H1 (cell line): ENCODE measurements around the gene XAB2. TPM values are rescaled to one million over a fixed set of nuclear protein-coding genes. Genes with fewer than 3 reads are reported as not detected.

Source experiments
- ATF2 ChIP-seq: IDR thresholded peaks from 2 replicates; pipeline ENCODE4 v1.6.1; 2012; ENCODE audit warnings: low read length, inconsistent platforms
- BRCA1 ChIP-seq: IDR thresholded peaks from 2 replicates; pipeline ENCODE4 v1.6.1; 2012; ENCODE audit warnings: low read depth, low read length, improper control_type of control experiment
- CEBPB ChIP-seq: IDR thresholded peaks from 2 replicates; pipeline ENCODE4 v1.6.1; 2012; ENCODE audit warnings: low read depth, low read length
- CREB1 ChIP-seq: IDR thresholded peaks from 2 replicates; pipeline ENCODE4 v1.6.1; 2012; ENCODE audit warnings: inconsistent platforms
- E2F6 ChIP-seq: IDR thresholded peaks from 2 replicates; pipeline ENCODE4 v1.6.1; 2012; ENCODE audit warnings: inconsistent platforms
- EGR1 ChIP-seq: IDR thresholded peaks from 2 replicates; pipeline ENCODE4 v1.6.1; 2011; ENCODE audit warnings: low read depth, low read length, borderline replicate concordance
- EZH2 ChIP-seq: fragments of 200-600 bp; sonication (generic); IDR thresholded peaks from 2 replicates; pipeline ENCODE4 v1.7.1; 2012; ENCODE audit warnings: low read depth, mild to moderate bottlenecking, moderate library complexity, low read length, inconsistent platforms; ENCODE audit not compliant: severe bottlenecking
- FOSL1 ChIP-seq: IDR thresholded peaks from 2 replicates; pipeline ENCODE4 v1.6.1; 2011; ENCODE audit warnings: mild to moderate bottlenecking, low read depth, low read length, moderate library complexity; ENCODE audit not compliant: insufficient read depth
- HDAC6 ChIP-seq: IDR thresholded peaks from one replicate; pipeline ENCODE4 v1.7.1; 2012; ENCODE audit warnings: low read depth, mild to moderate bottlenecking, inconsistent platforms, low read length, moderate library complexity
- JUN ChIP-seq: IDR thresholded peaks from 2 replicates; pipeline ENCODE4 v1.6.1; 2011; ENCODE audit warnings: low read depth, mild to moderate bottlenecking, improper control_type of control experiment, low read length
- KDM5A ChIP-seq: fragments of 200-600 bp; IDR thresholded peaks from 2 replicates; pipeline ENCODE4 v1.7.1; 2012; ENCODE audit warnings: mild to moderate bottlenecking, low read length, inconsistent platforms, mixed read lengths
- POU5F1 ChIP-seq: IDR thresholded peaks from 2 replicates; pipeline ENCODE4 v1.6.1; 2011; ENCODE audit warnings: low read depth, mild to moderate bottlenecking, low read length, moderate library complexity
- SAP30 ChIP-seq: fragments of 300-600 bp; sonication (generic); IDR thresholded peaks from 2 replicates; pipeline ENCODE4 v1.7.1; 2012; ENCODE audit warnings: low read length, moderate library complexity, mild to moderate bottlenecking, inconsistent platforms; ENCODE audit not compliant: insufficient read depth, insufficient replicate concordance
- SRF ChIP-seq: IDR thresholded peaks from 2 replicates; pipeline ENCODE4 v1.6.1; 2011; ENCODE audit warnings: mild to moderate bottlenecking, low read depth, low read length, moderate library complexity
- SUZ12 ChIP-seq: fragments of 200-600 bp; sonication (generic); IDR thresholded peaks from 2 replicates; pipeline ENCODE4 v1.6.1; 2012; ENCODE audit warnings: mild to moderate bottlenecking, inconsistent platforms, low read length, moderate library complexity, mixed read lengths
- TAF7 ChIP-seq: optimal IDR thresholded peaks from 2 replicates; pipeline ENCODE3; 2011; ENCODE audit warnings: low read depth, mild to moderate bottlenecking, inconsistent platforms, low read length, moderate library complexity, borderline replicate concordance
- TBP ChIP-seq: IDR thresholded peaks from 2 replicates; pipeline ENCODE4 v1.6.1; 2011; ENCODE audit warnings: low read depth, low read length, improper control_type of control experiment
- TCF12 ChIP-seq: IDR thresholded peaks from 2 replicates; pipeline ENCODE4 v1.6.1; 2011; ENCODE audit warnings: low read depth, mild to moderate bottlenecking, low read length
- YY1 ChIP-seq: IDR thresholded peaks from 2 replicates; pipeline ENCODE4 v1.6.1; 2011; ENCODE audit warnings: low read depth, mild to moderate bottlenecking, low read length
- polyA plus RNA-seq, 7 experiments: library from polyadenylated mRNA; depleted of rRNA in 3 of 7; stranded (reverse) in 5 of 7; unstranded in 2 of 7; fragments of >200 nt in 5 of 7; fragments of 200-250 nt in 2 of 7; gene quantifications; 1 replicate in 5 of 7; 2 replicates in 1 of 7; 4 replicates in 1 of 7; pipeline versions ENCODE4 v1.2.1 to v1.2.3, GENCODE V29; 2011 to 2013; ENCODE audit warnings: missing spikeins in 2 of 7, mixed read lengths in 2 of 7
- total RNA-seq: library from RNA; stranded (reverse); fragmentation: NEBNext Ultra II Directional; extraction: Animal tissue kit (Norgen Biotek cat#: 25700); gene quantifications from 2 replicates; pipeline ENCODE4 v1.2.1, GENCODE V29; 2021

Gene XAB2
- total and polyA plus RNA-seq, 2 of the 8 experiments (the other 6 are each of a cell fraction or from before 2014, with no cell fraction given): 48.2 to 49.4 TPM

GRCh38 chr19:7652061-7652641 is 22.8 kb upstream of the XAB2 start (continued):
- TF ChIP-seq SRF: no peak
- no peak for TF ChIP-seq ATF2
- TF ChIP-seq CEBPB: peak; percentile 78
- TF ChIP-seq FOSL1: no peak
- TF ChIP-seq TBP: no peak
- no peak for TF ChIP-seq EZH2
- no peak for TF ChIP-seq HDAC6
- peak; percentile 72 for TF ChIP-seq CREB1
- TF ChIP-seq YY1: 0 out of 2 replicates have a peak, but pooled peaks have one; percentile 5
- no peak for TF ChIP-seq E2F6
- no peak for TF ChIP-seq SUZ12
- TF ChIP-seq EGR1: no peak
- TF ChIP-seq SAP30: no peak
- no peak for TF ChIP-seq KDM5A
- no peak for TF ChIP-seq BRCA1
- TF ChIP-seq TCF12: no peak
- TF ChIP-seq JUN: no peak
- peak; percentile 34 for TF ChIP-seq TAF7
- TF ChIP-seq POU5F1: no peak
